ENCODE measurements around the gene PRLR. TPM values are rescaled to one million over a fixed set of nuclear protein-coding genes. Genes with fewer than 3 reads are reported as not detected.
A peak's percentile ranks its signal among the peaks of the same experiment; 100 is the strongest.
"Not testable (repeated sequence)": the region's sequence is repeated elsewhere in the genome, so short reads cannot be mapped to it uniquely, and the experiment has no call there.

The PRLR gene
- polyA plus RNA-seq, 3 donors from 2014 or later: not detected

DNA sequence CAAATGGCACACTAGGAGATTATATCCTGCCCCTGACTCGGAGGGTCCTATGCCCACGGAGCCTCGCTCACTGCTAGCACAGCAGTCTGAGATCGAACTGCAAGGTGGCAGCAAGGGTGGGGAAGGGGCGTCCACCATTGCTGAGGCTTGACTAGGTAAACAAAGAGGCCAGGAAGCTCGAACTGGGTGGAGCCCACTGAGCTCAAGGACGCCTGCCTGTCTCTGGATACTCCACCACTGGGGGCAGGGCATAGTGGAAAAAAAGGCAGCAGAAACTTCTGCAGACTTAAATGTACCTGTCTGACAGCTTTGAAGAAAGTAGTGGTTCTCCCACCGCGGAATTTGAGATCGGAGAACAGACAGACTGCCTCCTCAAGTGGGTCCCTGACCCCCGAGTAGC is 125.7 kb downstream of the PRLR start:
- not testable (repeated sequence) for H3K4me1 Mint-ChIP-seq; DNase-seq; H3K27me3 Mint-ChIP-seq (ENCODE audit: low read depth in 3 of 3); H3K36me3 Mint-ChIP-seq; H3K27ac Mint-ChIP-seq; H3K4me3 Mint-ChIP-seq; H3K9me3 Mint-ChIP-seq

DNA sequence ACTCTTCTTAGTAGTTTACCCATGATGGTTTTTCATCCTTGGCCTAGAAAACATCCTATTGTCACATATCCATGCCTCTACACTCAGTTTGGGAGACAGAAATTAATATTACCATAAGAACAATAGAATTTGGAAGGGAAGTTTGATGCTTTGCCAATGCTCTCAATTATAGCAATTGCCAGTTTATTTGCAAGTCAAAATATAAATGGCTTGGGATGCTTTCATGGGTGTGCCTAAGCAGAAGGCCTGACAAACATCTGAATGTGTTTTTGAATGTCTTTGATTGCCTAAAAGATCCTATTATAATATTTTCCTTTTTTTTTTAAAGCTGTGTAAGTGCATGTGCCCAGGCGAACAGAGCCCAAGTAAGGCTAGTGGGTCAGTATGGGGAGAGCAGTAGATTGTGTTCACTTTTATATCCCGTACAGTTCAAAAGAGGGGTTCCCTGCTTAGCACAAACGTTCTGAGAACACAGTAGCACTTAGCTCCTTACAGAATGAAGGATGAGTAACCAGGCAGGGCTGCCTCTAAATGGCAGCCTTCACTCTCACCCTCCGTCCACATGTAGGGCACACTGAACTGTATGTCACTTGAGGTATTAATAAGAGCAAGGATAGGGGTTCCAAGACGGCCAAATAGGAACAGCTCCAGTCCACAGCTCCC is 126.5 kb downstream of the PRLR start:
- Mint-ChIP-seq H3K4me3 (no peak overlapping the region), H3K36me3 (no peaks in the 10 kb centered on the region), H3K4me1 (no peaks in the 10 kb centered on the region), H3K9me3 (peaks cover 0 to 7% (median 3%) of the 10 kb centered on the region in 6 donors), H3K27ac (no peak overlapping the region), H3K27me3 (ENCODE audit: low read depth in 3 of 3) (peaks cover 2 to 9% (median 2%) of the 10 kb centered on the region in 3 donors)
- DNase-seq: no peak

DNA sequence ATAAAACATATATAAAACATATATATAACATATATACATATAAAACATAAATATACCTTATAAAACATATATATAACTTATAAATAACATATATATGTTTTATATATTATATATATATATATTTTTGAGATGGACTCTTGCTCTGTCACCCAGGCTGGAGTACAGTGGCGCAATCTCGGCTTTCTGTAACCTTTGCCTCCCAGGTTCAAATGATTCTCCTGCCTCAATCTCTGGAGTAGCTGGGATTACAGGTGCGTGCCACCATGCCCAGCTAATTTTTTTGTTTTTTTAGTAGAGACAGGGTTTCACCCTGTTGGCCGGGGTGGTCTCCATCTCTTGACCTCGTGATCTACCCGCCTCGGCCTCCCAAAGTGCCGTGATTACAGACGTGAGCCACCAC is 128.6 kb downstream of the PRLR start:
- not testable (repeated sequence) for H3K27me3 Mint-ChIP-seq (ENCODE audit: low read depth in 3 of 3); DNase-seq; H3K4me1 Mint-ChIP-seq; H3K27ac Mint-ChIP-seq; H3K9me3 Mint-ChIP-seq; H3K36me3 Mint-ChIP-seq; H3K4me3 Mint-ChIP-seq

DNA sequence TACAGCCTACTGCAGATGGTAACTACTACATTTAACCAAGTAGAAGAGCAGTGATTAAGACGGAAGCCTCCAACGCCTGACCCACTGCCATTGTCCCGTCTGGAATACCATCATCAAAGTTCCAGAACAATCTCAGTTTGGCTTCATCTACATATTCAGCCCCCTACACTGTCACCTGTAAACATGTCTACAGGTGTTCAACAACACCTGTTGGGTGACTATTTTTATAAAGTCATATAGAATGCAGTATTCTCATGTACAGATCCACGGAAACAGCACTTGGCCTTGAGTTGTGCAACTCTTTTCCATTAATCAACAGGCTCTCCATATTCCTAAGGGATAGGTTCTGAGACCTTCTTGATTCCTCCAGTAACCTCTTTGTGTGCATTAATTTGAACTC is 129.3 kb downstream of the PRLR start:
- Mint-ChIP-seq H3K4me1 (no peaks in the 10 kb centered on the region), H3K9me3 (peaks cover 0 to 7% (median 0%) of the 10 kb centered on the region in 6 donors), H3K27me3 (ENCODE audit: low read depth in 3 of 3) (peaks cover 3 to 6% (median 3%) of the 10 kb centered on the region in 3 donors), H3K27ac (no peak overlapping the region), H3K4me3 (no peak overlapping the region), H3K36me3 (no peaks in the 10 kb centered on the region)
- no peak for DNase-seq

DNA sequence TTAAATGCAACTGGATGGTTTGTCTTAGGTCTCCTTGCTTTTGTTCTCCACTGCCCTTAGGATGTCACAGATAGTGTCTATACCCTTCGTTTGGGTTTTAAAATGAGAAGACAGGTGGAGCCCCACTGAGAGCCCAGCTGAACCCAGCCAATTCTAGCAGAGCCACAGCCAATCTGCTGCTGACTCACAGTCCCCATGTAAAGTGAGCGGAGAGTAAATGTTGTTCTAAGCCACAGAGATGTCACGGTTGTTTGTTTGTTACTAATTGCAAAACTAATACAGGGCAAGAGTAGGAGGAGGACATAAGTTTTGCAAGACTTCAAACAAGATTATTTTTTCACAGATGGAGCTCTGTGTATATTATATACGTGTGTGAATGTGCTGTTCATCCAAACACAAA is 132.1 kb downstream of the PRLR start:
- no peaks in the 10 kb centered on the region for H3K4me1 Mint-ChIP-seq
- H3K36me3 Mint-ChIP-seq: no peaks in the 10 kb centered on the region
- peaks cover 0 to 1% (median 0%) of the 10 kb centered on the region in 6 donors for H3K9me3 Mint-ChIP-seq
- H3K27me3 Mint-ChIP-seq (ENCODE audit: low read depth in 3 of 3): peaks cover 3 to 7% (median 3%) of the 10 kb centered on the region in 3 donors
- H3K27ac Mint-ChIP-seq: no peak overlapping the region
- no peak for DNase-seq
- H3K4me3 Mint-ChIP-seq: no peak overlapping the region

DNA sequence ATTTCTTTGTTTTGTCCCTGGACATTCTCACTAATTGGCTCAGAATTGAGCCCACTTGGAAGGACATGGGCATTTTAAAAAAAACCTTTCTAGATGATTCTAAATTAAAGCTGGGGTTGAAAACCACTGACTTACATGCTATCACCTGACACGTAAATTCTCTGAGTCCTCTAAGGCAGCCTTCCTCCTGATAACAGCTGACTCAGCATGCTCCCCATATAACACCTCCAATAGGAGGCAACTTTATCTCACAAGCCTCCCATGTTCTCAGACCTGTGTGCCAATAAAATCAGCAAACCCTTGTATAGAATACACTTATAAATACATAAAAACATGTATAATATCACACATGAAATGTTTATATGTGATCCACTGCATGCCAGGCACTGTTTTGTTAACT is 133.4 kb downstream of the PRLR start:
- Mint-ChIP-seq H3K4me1 (no peaks in the 10 kb centered on the region), H3K36me3 (no peaks in the 10 kb centered on the region), H3K9me3 (no peaks in the 10 kb centered on the region), H3K4me3 (no peak overlapping the region), H3K27ac (no peak overlapping the region), H3K27me3 (ENCODE audit: low read depth in 3 of 3) (peaks cover 3 to 5% (median 3%) of the 10 kb centered on the region in 3 donors)
- no peak for DNase-seq

DNA sequence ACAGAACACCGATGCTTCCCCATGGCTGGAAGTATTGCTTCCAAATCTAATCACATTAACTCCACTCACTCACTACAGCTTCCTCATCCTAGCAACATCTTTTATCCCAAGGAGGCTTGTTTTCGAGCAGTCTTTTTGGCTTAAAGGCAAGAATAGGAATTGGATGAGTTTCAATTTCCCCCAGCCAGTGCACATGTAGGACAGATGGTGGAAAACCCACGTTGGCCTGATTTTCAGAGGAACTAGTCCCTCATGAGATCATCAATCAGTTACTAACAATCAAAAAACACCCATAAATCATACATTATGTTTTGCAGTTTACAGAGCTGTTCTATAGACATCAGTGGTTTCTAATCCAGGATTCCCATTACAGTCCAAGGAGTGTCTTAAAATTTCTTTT is 134.1 kb downstream of the PRLR start:
- H3K27ac Mint-ChIP-seq: no peak overlapping the region
- H3K36me3 Mint-ChIP-seq: no peaks in the 10 kb centered on the region
- H3K4me3 Mint-ChIP-seq: no peak overlapping the region
- peaks cover 3 to 5% (median 3%) of the 10 kb centered on the region in 3 donors for H3K27me3 Mint-ChIP-seq (ENCODE audit: low read depth in 3 of 3)
- no peak for DNase-seq
- H3K4me1 Mint-ChIP-seq: no peaks in the 10 kb centered on the region
- no peaks in the 10 kb centered on the region for H3K9me3 Mint-ChIP-seq

DNA sequence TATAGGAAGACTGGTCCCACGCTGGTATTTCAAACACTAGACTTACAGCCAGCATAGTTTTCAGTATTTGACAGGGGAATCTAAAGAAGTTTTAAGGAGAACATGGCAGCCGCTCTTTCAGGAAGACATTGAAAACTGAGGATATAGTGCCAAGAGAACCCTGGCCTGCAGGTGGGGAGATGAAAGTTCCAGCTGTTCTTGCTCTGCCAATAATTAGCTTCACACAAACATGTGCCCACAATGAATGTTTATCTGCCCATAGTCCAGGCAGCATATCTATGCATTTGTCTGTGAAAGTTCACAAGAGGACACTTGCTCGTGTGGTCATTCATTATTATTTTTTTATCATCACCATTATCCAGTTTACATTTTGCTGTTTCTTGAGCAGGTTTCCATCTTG is 134.9 kb downstream of the PRLR start:
- Mint-ChIP-seq H3K4me1 (no peaks in the 10 kb centered on the region), H3K27ac (no peak overlapping the region), H3K4me3 (no peak overlapping the region), H3K27me3 (ENCODE audit: low read depth in 3 of 3) (peaks cover 3 to 5% (median 3%) of the 10 kb centered on the region in 3 donors), H3K36me3 (no peaks in the 10 kb centered on the region), H3K9me3 (no peaks in the 10 kb centered on the region)
- DNase-seq: no peak

DNA sequence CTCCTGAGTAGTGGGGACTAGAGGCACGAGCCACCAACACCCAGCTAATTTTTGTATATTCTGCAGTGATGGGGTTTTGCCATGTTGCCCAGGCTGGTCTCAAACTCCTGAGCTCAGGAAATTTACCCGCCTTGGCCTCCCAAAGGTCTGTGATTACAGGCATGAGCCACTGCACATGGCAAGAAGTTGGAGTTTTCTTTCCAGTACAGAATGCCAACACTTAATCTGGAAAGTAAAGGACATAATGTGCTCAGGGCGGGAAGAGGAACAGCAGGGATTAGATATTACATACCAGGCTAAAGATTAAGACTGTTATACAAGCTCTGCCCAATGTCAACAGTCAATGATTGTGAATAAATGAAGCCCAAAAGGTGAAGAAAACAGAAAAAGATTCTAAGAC is 135.3 kb downstream of the PRLR start:
- Mint-ChIP-seq H3K9me3 (no peaks in the 10 kb centered on the region), H3K4me3 (no peak overlapping the region), H3K36me3 (no peaks in the 10 kb centered on the region), H3K4me1 (no peaks in the 10 kb centered on the region), H3K27me3 (ENCODE audit: low read depth in 3 of 3) (peaks cover 3 to 5% (median 3%) of the 10 kb centered on the region in 3 donors), H3K27ac (no peak overlapping the region)
- DNase-seq: no peak

DNA sequence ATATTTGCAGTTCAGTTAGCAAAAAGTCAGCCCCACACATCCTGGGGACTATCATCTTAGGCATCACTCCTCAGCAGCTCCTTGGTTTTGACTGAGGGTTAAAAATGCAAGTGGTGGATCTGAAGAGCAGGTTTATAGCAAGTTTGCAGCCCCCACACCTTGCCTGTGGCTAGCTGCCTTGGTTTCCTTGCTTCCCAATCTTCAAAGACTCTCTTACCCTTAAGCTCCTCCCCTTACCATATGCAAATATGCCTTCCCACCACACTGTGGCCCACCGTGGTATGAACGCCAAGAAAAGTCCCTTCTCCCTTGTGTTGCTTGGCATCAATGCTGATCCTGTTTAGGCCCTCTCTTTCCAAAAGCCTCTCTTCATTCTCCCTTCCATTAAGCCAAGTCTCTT is 137.6 kb downstream of the PRLR start:
- H3K4me1 Mint-ChIP-seq: no peaks in the 10 kb centered on the region
- H3K27me3 Mint-ChIP-seq (ENCODE audit: low read depth in 3 of 3): peaks cover 4 to 6% (median 5%) of the 10 kb centered on the region in 3 donors
- no peaks in the 10 kb centered on the region for H3K9me3 Mint-ChIP-seq
- no peak for DNase-seq
- no peak overlapping the region for H3K27ac Mint-ChIP-seq
- H3K36me3 Mint-ChIP-seq: no peaks in the 10 kb centered on the region
- no peak overlapping the region for H3K4me3 Mint-ChIP-seq

DNA sequence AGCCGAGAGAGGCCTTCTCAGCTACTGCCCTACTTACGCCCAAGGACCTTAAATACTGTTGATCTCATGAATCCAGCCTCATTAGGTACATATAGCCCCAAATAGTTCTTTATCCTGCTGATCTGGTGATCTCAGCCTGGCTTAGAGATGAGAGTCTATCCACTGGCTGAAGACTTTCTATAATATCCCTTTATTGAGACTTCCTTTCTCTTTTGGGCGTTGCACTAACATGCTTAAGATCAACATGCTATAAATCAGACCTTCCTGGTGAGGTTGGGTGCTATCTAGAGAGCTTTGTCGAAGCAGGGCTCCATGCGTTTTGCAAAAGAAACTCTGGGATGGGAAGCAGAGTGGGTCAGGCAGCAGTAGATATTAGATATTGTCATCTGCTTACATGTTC is 138.6 kb downstream of the PRLR start:
- no peaks in the 10 kb centered on the region for H3K36me3 Mint-ChIP-seq
- no peaks in the 10 kb centered on the region for H3K9me3 Mint-ChIP-seq
- DNase-seq: no peak
- H3K27me3 Mint-ChIP-seq (ENCODE audit: low read depth in 3 of 3): peaks cover 3 to 4% (median 3%) of the 10 kb centered on the region in 3 donors
- H3K27ac Mint-ChIP-seq: no peak overlapping the region
- no peak overlapping the region for H3K4me3 Mint-ChIP-seq
- no peaks in the 10 kb centered on the region for H3K4me1 Mint-ChIP-seq

DNA sequence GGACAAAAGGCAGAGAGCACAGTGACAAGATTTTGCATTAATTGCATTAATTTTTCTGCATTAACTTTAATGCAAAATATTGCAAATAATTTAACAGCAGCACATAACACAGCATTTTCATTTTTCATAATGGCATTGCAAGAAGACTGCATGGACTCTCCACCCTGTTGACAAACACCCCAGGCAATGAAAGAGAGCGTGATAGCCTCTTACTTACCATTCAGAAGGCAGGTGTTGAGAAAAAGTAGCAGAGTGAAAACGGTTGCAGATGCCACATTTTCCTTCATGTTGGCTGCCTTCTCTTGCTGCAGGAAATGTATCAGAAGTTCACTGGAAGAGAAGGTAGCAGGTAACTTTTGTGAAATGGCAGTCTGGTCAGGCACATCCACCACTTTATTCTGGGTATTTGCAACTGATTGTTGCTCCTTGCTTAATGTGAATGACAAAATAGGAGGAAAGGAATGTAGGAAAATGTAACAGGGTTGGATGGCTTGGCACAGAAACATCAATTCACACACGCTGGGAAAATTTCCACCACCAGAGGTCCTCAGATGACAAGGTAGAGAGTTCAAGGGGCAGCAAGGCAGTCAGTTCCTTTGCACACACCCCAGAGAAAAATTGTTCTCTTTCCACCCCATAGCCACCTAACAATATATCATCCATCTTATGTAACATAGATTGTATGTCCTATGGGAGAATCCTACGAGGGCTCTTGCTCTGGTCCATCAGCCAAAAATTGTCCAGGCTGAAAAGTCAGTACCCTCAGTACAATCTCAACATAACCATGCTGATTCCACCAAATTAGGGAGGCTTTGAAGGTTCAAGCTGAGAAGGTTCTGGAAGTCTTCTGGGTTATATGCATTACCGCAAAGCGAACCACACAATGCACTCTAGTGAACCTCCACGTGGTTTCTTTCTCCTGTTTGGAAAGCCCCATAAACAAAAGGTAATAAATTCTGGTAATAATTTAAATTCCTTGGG is 140.7 kb downstream of the PRLR start:
- H3K4me1 Mint-ChIP-seq: no peaks in the 10 kb centered on the region
- H3K27me3 Mint-ChIP-seq (ENCODE audit: low read depth in 3 of 3): peaks cover 0 to 3% (median 3%) of the 10 kb centered on the region in 3 donors
- H3K9me3 Mint-ChIP-seq: no peaks in the 10 kb centered on the region
- no peak overlapping the region for H3K4me3 Mint-ChIP-seq
- DNase-seq: peak in 1 of 3 donors; percentile 11
- H3K27ac Mint-ChIP-seq: no peak overlapping the region
- no peaks in the 10 kb centered on the region for H3K36me3 Mint-ChIP-seq

DNA sequence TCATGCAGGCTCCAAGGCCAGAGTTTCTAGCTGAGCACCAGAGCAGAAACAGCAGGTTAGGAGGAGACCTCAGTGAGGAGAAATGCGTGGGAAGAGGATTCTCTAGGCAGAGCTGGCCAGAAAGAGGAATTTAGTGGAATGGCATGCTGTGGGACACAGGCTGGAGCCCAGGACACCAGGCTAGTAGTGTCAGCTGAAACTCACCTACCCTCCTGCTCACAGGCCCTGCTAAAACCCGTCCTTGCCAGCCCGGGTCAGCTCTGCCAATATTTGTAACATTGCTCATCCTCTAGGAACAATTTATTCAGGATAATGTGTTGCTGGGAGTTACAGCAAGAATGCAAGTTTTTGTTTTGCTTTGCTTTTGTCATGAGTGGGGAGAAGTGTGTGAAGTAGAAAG is 142.3 kb downstream of the PRLR start:
- Mint-ChIP-seq H3K36me3 (no peaks in the 10 kb centered on the region), H3K27ac (no peak overlapping the region), H3K27me3 (ENCODE audit: low read depth in 3 of 3) (peaks cover 3% of the 10 kb centered on the region in 3 donors), H3K4me3 (no peak overlapping the region), H3K9me3 (no peaks in the 10 kb centered on the region), H3K4me1 (no peaks in the 10 kb centered on the region)
- no peak for DNase-seq

DNA sequence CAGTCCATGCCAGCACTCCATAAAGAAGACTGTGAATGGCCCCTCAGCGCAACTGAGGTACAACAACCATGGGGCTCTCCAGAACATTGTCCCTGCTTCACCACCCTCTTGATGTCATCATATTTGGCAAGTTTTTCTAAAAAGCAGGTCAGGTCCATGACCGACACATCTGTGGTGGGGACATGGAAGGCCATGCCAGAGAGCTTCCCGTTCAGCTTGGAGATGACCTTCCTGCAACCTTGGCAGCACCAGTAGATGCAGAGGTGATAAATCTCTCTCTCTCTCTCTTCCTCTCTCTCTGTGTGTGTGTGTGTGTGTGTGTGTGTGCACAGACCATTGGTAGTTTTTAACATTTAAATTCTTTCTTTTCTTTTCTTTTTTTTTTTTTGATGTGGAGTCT is 147.1 kb downstream of the PRLR start:
- H3K4me3 Mint-ChIP-seq: no peak overlapping the region
- no peaks in the 10 kb centered on the region for H3K36me3 Mint-ChIP-seq
- no peak for DNase-seq
- H3K4me1 Mint-ChIP-seq: no peaks in the 10 kb centered on the region
- no peak overlapping the region for H3K27ac Mint-ChIP-seq
- peaks cover 0 to 3% (median 0%) of the 10 kb centered on the region in 6 donors for H3K9me3 Mint-ChIP-seq
- H3K27me3 Mint-ChIP-seq (ENCODE audit: low read depth in 3 of 3): peaks cover 2 to 8% (median 5%) of the 10 kb centered on the region in 3 donors
